Tongue (tissue), 2 donors: Measurements from ENCODE around the gene ENOX2. TPM values are rescaled to one million over a fixed set of nuclear protein-coding genes. Genes with fewer than 3 reads are reported as not detected.

ENCODE experiments used
- DNase-seq: peaks from one replicate; pipeline ENCODE4 v3.0.0-alpha.2; 2015
- total RNA-seq: library from RNA; depleted of rRNA; stranded (reverse); fragments of >200 nt; gene quantifications from one replicate; pipeline ENCODE4 v1.2.3, GENCODE V29; 2014

The ENOX2 gene
- total RNA-seq, 1 donor from 2014 or later, result 9.2 TPM

GRCh38 chrX:130625386-130625785, 277.6 kb downstream of the ENOX2 start:
- no peak for DNase-seq

DNA sequence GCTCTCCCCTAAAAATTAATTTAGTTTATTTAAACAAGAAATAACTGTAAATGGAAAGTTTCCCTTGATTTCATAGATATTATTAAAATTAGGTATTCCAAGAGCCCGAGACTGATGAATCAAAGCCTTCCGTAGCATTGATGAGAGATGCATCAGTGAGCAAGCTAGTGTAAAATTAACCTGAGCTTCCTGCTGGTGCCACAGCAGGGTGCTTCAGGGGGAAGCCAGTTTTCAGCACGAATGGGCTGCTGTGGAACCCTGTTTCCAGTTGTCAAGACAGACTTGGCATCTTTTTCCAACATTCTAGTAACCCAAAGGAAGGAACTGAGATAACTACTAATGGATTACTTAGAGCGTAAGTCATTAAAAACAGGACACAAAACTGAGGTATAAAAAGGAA, 279.5 kb downstream of the ENOX2 start:
- DNase-seq, result no peak

DNA sequence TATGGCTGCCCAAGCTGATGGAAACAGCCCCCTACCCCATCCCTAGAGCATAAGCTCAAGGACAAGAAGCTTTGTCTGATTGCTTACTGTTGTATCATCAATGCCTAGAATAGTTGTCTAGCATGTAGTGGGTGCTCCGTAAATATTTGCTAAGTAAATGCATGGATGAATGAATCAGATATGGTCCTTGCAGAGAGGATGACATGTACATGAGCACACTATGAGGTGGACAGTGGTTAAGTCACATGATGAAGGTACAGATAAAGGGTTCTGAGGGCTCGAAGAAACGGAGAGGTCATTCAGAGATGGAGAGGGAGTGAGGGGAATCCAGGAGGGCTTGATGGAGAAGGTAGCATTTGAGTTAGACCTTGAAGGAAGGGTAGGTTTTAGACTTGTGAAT, 287.1 kb downstream of the ENOX2 start:
- no peak for DNase-seq

DNA sequence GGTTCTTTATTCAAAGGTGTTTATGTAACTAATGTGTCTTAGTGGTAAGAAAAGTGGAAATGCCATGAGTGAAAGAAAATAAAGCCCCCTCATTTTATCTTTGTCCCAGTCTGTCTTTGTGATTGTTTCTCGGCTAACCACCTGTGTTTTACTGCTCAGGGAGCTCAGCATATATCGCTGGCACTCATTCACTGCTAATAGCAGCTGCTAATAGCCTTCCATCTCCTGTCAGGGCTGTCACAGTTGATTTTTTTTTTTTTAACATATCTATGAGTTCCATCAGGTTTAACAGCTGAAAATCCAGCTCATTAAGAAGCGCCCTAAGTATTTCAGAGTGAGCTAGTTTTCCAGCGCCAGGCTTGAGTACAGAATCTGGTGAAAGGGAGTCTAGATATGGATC, 295.6 kb downstream of the ENOX2 start:
- DNase-seq, result no peak

GRCh38 chrX:130606425-130606824, 296.6 kb downstream of the ENOX2 start:
- peak; percentile 1 for DNase-seq

- no peak for DNase-seq
Observed at GRCh38 chrX:130604882-130605281, 298.1 kb downstream of the ENOX2 start.

GRCh38 chrX:130594453-130594916, 308.5 kb downstream of the ENOX2 start:
- DNase-seq, result peak; percentile 15

GRCh38 chrX:130593911-130594310, 309.1 kb downstream of the ENOX2 start:
- no peak for DNase-seq

GRCh38 chrX:130592204-130592603, 310.8 kb downstream of the ENOX2 start:
- DNase-seq, result no peak

- no peak for DNase-seq
Observed at GRCh38 chrX:130578906-130579305, 324.1 kb downstream of the ENOX2 start.

- no peak for DNase-seq
Observed at GRCh38 chrX:130577431-130577830, 325.6 kb downstream of the ENOX2 start.

DNA sequence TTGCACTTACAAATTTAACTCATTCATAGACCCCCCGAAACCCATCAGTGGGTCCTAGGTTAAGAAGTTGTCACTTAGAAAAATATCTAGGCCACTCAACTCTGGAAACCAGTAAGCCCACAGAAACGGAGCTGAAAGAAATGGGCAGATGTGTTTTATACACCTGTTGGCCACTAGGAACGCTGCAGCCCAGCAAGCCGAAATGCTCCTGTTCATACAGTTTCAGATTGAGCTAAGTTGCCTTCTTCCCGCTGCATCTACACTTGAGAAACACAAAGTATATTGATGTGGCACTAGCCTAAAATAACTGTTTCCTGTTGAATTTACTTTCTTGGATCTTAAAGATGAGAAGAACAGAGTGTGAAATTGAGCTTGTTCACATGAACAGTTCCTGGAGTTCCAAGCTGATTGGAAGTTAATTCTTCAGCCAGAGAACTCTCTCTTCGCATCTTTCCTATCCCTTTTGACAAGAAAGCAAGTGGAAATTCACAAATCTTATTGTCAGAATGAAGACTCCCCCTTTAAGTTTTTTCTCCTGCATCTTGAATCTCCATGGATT, 327.1 kb downstream of the ENOX2 start:
- peak; percentile 37 for DNase-seq

Other genes with a start within 250 kb of the ENOX2 start
- gene ARHGAP36, start 155.1 kb upstream of the ENOX2 start, total RNA-seq, result 172 TPM